DOHH2 (cell line): ENCODE results near the gene KRT14.
"Not testable (repeated sequence)": the region's sequence is repeated elsewhere in the genome, so short reads cannot be mapped to it uniquely, and the experiment has no call there.

Experiments used
- H3F3A ChIP-seq: fragments of 200-600 bp; sonication (generic), shearing (Covaris generic); 2 replicates; pipeline ENCODE4 v1.6.0; 2016; ENCODE audit warnings: antibody characterized with exemption, mild to moderate bottlenecking; ENCODE audit not compliant: control insufficient read depth, insufficient read depth
- H3K27ac ChIP-seq: fragments of 200-600 bp; sonication (generic); 2 replicates; pipeline ENCODE4 v1.5.1; 2014; ENCODE audit warnings: low read depth, mild to moderate bottlenecking, low read length, moderate library complexity
- H3K27me3 ChIP-seq: fragments of 200-600 bp; sonication (generic); 2 replicates; pipeline ENCODE4 v1.6.1; 2014; ENCODE audit warnings: mild to moderate bottlenecking, low read length, mixed read lengths; ENCODE audit not compliant: control insufficient read depth
- H3K36me3 ChIP-seq: fragments of 200-600 bp; sonication (generic); 2 replicates; pipeline ENCODE4 v1.6.1; 2014; ENCODE audit warnings: mild to moderate bottlenecking, low read length, moderate library complexity, mixed read lengths; ENCODE audit not compliant: control insufficient read depth
- H3K4me1 ChIP-seq: fragments of 200-600 bp; sonication (generic); 2 replicates; pipeline ENCODE4 v1.6.1; 2014; ENCODE audit warnings: mild to moderate bottlenecking, low read length, mixed read lengths; ENCODE audit not compliant: control insufficient read depth
- H3K4me2 ChIP-seq: fragments of 200-600 bp; sonication (generic); 2 replicates; pipeline ENCODE4 v1.6.0; 2014; ENCODE audit warnings: mild to moderate bottlenecking, low read length, moderate library complexity
- H3K4me3 ChIP-seq: fragments of 200-600 bp; sonication (generic); 2 replicates; pipeline ENCODE4 v1.5.1; 2014; ENCODE audit warnings: mild to moderate bottlenecking, low read length, mixed read lengths
- H3K79me2 ChIP-seq: fragments of 200-600 bp; sonication (generic); 2 replicates; pipeline ENCODE4 v1.6.1; 2014; ENCODE audit warnings: mild to moderate bottlenecking, low read length, mixed read lengths; ENCODE audit not compliant: control insufficient read depth
- H3K9me2 ChIP-seq: fragments of 200-600 bp; sonication (generic); replicated peaks from 2 replicates; pipeline ENCODE4 v1.6.1; 2014; ENCODE audit warnings: mild to moderate bottlenecking, low read length, mixed read lengths; ENCODE audit not compliant: control insufficient read depth
- H3K9me3 ChIP-seq: fragments of 200-600 bp; sonication (generic); 2 replicates; pipeline ENCODE4 v1.6.1; 2014; ENCODE audit warnings: antibody characterized with exemption, low read length, mixed read lengths; ENCODE audit not compliant: control insufficient read depth, insufficient read depth
- H4K20me1 ChIP-seq: fragments of 200-600 bp; sonication (generic); 2 replicates; pipeline ENCODE4 v1.6.0; 2014; ENCODE audit warnings: low read depth, mild to moderate bottlenecking, antibody characterized with exemption, low read length, moderate library complexity; ENCODE audit not compliant: control insufficient read depth, insufficient read depth
- EZH2phosphoT487 ChIP-seq: fragments of 200-600 bp; sonication (generic); IDR thresholded peaks from 2 replicates; pipeline ENCODE4 v1.6.1; 2017; ENCODE audit warnings: borderline replicate concordance, mild to moderate bottlenecking, antibody characterized with exemption, low read length, moderate library complexity, mixed read lengths
- TF ChIP-seq, protein P1 (sequence below): fragments of 200-600 bp; sonication (generic); IDR thresholded peaks from one replicate; pipeline ENCODE4 v1.5.1; 2014; ENCODE audit warnings: antibody characterized with exemption, mild to moderate bottlenecking, low read depth, low read length; ENCODE audit not compliant: poor library complexity, severe bottlenecking

The KRT14 gene

DNA sequence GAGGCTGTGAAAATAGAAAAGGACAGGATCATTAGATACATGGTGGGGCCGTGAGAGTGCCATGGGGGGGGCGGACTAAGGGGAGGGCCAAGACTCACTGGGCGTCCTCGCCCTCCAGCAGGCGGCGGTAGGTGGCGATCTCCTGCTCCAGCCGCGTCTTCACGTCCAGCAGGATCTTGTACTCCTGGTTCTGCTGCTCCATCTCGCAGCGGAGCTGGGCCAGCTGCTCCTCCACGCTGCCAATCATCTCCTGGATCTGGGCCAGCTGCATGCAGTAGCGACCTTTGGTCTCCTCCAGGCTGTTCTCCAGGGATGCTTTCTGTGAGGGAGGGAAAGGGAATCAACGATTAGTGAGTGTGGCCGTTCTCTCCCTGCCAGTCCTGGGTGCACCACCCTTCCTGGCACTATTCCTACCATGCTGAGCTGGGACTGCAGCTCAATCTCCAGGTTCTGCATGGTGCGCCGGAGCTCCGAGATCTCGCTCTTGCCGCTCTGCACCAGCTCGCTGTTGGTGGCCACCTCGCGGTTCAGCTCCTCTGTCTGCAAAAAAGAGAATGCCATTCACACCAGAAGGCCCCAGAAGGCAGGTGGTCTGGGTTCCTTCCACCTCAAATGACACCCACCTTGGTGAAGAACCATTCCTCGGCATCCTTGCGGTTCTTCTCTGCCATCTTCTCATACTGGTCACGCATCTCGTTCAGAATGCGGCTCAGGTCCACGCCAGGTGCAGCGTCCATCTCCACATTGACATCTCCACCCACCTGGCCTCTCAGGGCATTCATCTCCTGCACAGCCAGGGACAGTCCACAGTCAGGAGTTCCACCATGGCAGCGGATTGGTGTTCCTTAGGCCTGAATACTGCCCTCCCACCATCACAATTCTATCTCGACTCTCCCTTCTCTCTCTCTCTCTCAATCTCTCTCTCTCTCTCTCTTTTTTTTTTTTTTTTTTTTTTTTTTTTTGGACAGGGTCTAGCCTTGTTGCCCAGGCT is 3.3 kb downstream of the KRT14 start:
- Histone ChIP-seq H3K79me2 (no peaks in the 10 kb centered on the region), H4K20me1 (no peaks in the 10 kb centered on the region), H3K4me2 (no peak overlapping the region), H3F3A (no peaks in the 10 kb centered on the region), H3K36me3 (no peaks in the 10 kb centered on the region), H3K4me3 (no peak overlapping the region), H3K4me1 (no peaks in the 10 kb centered on the region), H3K27me3 (no peaks in the 10 kb centered on the region), H3K27ac (no peak overlapping the region), H3K9me3 (no peaks in the 10 kb centered on the region), H3K9me2 (no peaks in the 10 kb centered on the region)
- TF ChIP-seq EZH2phosphoT487 = no peak

- H3K9me2 ChIP-seq, H3K27me3 ChIP-seq, H3K27ac ChIP-seq, H3K9me3 ChIP-seq, H3K4me1 ChIP-seq, H3F3A ChIP-seq, H3K79me2 ChIP-seq, H3K4me2 ChIP-seq, H3K36me3 ChIP-seq, H4K20me1 ChIP-seq, H3K4me3 ChIP-seq: not testable (repeated sequence)
These were observed 4.4 kb downstream of the KRT14 start for GRCh38 chr17:41582061-41582968.

GRCh38 chr17:41581366-41582060 is 5.2 kb downstream of the KRT14 start:
- H3K4me1 ChIP-seq = no peaks in the 10 kb centered on the region
- no peaks in the 10 kb centered on the region for H3K27me3 ChIP-seq
- H3K79me2 ChIP-seq = no peaks in the 10 kb centered on the region
- H4K20me1 ChIP-seq = no peaks in the 10 kb centered on the region
- no peak overlapping the region for H3K27ac ChIP-seq
- H3F3A ChIP-seq = no peaks in the 10 kb centered on the region
- H3K9me3 ChIP-seq = no peaks in the 10 kb centered on the region
- TF ChIP-seq, protein P1, sequence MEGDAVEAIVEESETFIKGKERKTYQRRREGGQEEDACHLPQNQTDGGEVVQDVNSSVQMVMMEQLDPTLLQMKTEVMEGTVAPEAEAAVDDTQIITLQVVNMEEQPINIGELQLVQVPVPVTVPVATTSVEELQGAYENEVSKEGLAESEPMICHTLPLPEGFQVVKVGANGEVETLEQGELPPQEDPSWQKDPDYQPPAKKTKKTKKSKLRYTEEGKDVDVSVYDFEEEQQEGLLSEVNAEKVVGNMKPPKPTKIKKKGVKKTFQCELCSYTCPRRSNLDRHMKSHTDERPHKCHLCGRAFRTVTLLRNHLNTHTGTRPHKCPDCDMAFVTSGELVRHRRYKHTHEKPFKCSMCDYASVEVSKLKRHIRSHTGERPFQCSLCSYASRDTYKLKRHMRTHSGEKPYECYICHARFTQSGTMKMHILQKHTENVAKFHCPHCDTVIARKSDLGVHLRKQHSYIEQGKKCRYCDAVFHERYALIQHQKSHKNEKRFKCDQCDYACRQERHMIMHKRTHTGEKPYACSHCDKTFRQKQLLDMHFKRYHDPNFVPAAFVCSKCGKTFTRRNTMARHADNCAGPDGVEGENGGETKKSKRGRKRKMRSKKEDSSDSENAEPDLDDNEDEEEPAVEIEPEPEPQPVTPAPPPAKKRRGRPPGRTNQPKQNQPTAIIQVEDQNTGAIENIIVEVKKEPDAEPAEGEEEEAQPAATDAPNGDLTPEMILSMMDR = no peak
- no peak for TF ChIP-seq EZH2phosphoT487
- H3K4me2 ChIP-seq = no peak overlapping the region
- H3K9me2 ChIP-seq = no peaks in the 10 kb centered on the region
- H3K36me3 ChIP-seq = no peaks in the 10 kb centered on the region
- H3K4me3 ChIP-seq = no peak overlapping the region

GRCh38 chr17:41580687-41581365 is 5.9 kb downstream of the KRT14 start:
- Histone ChIP-seq H3K9me3 (no peaks in the 10 kb centered on the region), H3K79me2 (no peaks in the 10 kb centered on the region), H3K4me3 (no peak overlapping the region), H3F3A (no peaks in the 10 kb centered on the region), H3K4me2 (no peak overlapping the region), H3K27ac (no peak overlapping the region), H3K9me2 (no peaks in the 10 kb centered on the region), H3K27me3 (no peaks in the 10 kb centered on the region), H4K20me1 (no peaks in the 10 kb centered on the region), H3K36me3 (no peaks in the 10 kb centered on the region), H3K4me1 (no peaks in the 10 kb centered on the region)
- TF ChIP-seq, protein P1 = no peak
- TF ChIP-seq EZH2phosphoT487 = no peak
